B cell (primary cell): Measurements from ENCODE around the gene RBMS3. TPM values are rescaled to one million over a fixed set of nuclear protein-coding genes. Genes with fewer than 3 reads are reported as not detected.

Experiments
- ATAC-seq: fragments of 200-7000 bp; cut with Tn5 transposase; one replicate; pipeline ENCODE4 v1.10.0; 2021; ENCODE audit warnings: low read depth, mild to moderate bottlenecking, moderate number of reproducible peaks, moderate library complexity
- CTCF ChIA-PET: fragments of 350-600 bp; sonication (Branson Sonifier 250); formaldehyde crosslinking; loops from one replicate; lab custom pipeline; 2021; ENCODE audit warnings: antibody characterized with exemption, inconsistent platforms; lab: Charles Lee
- POLR2A ChIA-PET: fragments of 350-600 bp; sonication (Branson Sonifier 250); formaldehyde crosslinking; loops from one replicate; lab custom pipeline; 2021; ENCODE audit warnings: antibody characterized with exemption; lab: Charles Lee
- DNase-seq: peaks from one replicate; pipeline ENCODE4 v3.0.0; 2013
- H2AFZ ChIP-seq: 2 replicates; pipeline ENCODE4 v1.6.1; 2012; ENCODE audit warnings: mild to moderate bottlenecking, low read depth, low read length; ENCODE audit not compliant: insufficient read depth, poor library complexity, severe bottlenecking
- H3K27ac ChIP-seq, 2 donors: 1 replicate in 1 of 2; 2 replicates in 1 of 2; pipeline ENCODE4 v1.5.1; 2012 to 2013; ENCODE audit warnings: low read length in 2 of 2, mild to moderate bottlenecking in 2 of 2, moderate library complexity in 1 of 2
- H3K27me3 ChIP-seq, 4 experiments: fragments of 200-600 bp in 1 of 4; sonication (generic) in 1 of 4; replicated peaks in 1 of 4; 1 replicate in 2 of 4; 2 replicates in 2 of 4; pipeline versions ENCODE4 v1.6.1 to v1.7.0; 2013 to 2016; ENCODE audit warnings: low read length in 3 of 4, mild to moderate bottlenecking in 2 of 4, mixed read lengths in 1 of 4, moderate library complexity in 1 of 4; ENCODE audit not compliant: insufficient read depth in 4 of 4, control insufficient read depth in 3 of 4; ENCODE audit errors: control extremely low read depth in 1 of 4
- H3K36me3 ChIP-seq, 2 experiments: replicated peaks in 1 of 2; 1 replicate in 1 of 2; 2 replicates in 1 of 2; pipeline versions ENCODE4 v1.6.1 to v1.7.1; 2013; ENCODE audit warnings: low read length in 1 of 2; ENCODE audit not compliant: insufficient read depth in 2 of 2, control insufficient read depth in 1 of 2; ENCODE audit errors: control extremely low read depth in 1 of 2, extremely low read depth in 1 of 2
- H3K4me1 ChIP-seq, 2 donors: fragments of 200-600 bp in 1 of 2; sonication (generic) in 1 of 2; 1 replicate in 1 of 2; 2 replicates in 1 of 2; pipeline versions ENCODE4 v1.5.1 to v1.6.1; 2013 to 2017; ENCODE audit warnings: low read length in 2 of 2; ENCODE audit not compliant: control insufficient read depth in 2 of 2, insufficient read depth in 2 of 2
- H3K4me2 ChIP-seq: replicated peaks from 2 replicates; pipeline ENCODE3; 2012; ENCODE audit warnings: mild to moderate bottlenecking, low read depth, low read length; ENCODE audit not compliant: poor library complexity, severe bottlenecking
- H3K4me3 ChIP-seq, 5 experiments: fragments of 200-600 bp in 1 of 5; sonication (generic) in 1 of 5; 1 replicate in 3 of 5; 2 replicates in 2 of 5; pipeline versions ENCODE4 v1.5.1 to v1.7.0; 2011 to 2016; ENCODE audit warnings: low read length in 4 of 5, mild to moderate bottlenecking in 4 of 5, low read depth in 2 of 5, control low read depth in 1 of 5, moderate library complexity in 1 of 5; ENCODE audit not compliant: insufficient read depth in 1 of 5; ENCODE audit errors: control extremely low read depth in 1 of 5, extremely low read depth in 1 of 5
- H3K79me2 ChIP-seq: fragments of 200-600 bp; sonication (generic); one replicate; pipeline ENCODE4 v1.6.0; 2016; ENCODE audit warnings: low read length; ENCODE audit not compliant: control insufficient read depth, insufficient read depth
- H3K9ac ChIP-seq: fragments of 200-600 bp; sonication (generic); 2 replicates; pipeline ENCODE4 v1.6.1; 2017; ENCODE audit warnings: mild to moderate bottlenecking, low read length, moderate library complexity
- H3K9me3 ChIP-seq, 3 donors: one replicate each; pipeline versions ENCODE4 v1.6.1 to v1.7.1; 2013; ENCODE audit warnings: low read length in 2 of 3; ENCODE audit not compliant: control insufficient read depth in 2 of 3, insufficient read depth in 1 of 3; ENCODE audit errors: control extremely low read depth in 1 of 3
- H4K20me1 ChIP-seq: 2 replicates; pipeline ENCODE4 v1.6.0; 2012; ENCODE audit warnings: mild to moderate bottlenecking, low read length; ENCODE audit not compliant: insufficient read depth, control insufficient read depth, poor library complexity, severe bottlenecking
- H3K27ac Mint-ChIP-seq: one replicate; pipeline ENCODE4 v1.8.0; 2021; ENCODE audit warnings: mixed read lengths
- H3K27me3 Mint-ChIP-seq: one replicate; pipeline ENCODE4 v1.8.0; 2021; ENCODE audit warnings: mixed read lengths
- H3K4me1 Mint-ChIP-seq: one replicate; pipeline ENCODE4 v1.8.0; 2021; ENCODE audit warnings: mixed read lengths
- H3K4me3 Mint-ChIP-seq: one replicate; pipeline ENCODE4 v1.8.0; 2021; ENCODE audit warnings: mixed read lengths
- H3K9me3 Mint-ChIP-seq: one replicate; pipeline ENCODE4 v1.8.0; 2022; ENCODE audit warnings: mixed read lengths; ENCODE audit not compliant: insufficient read depth
- CTCF ChIP-seq: fragments of 200-600 bp; IDR thresholded peaks from one replicate; pipeline ENCODE4 v1.8.0; 2022; ENCODE audit warnings: antibody characterized with exemption, mild to moderate bottlenecking
- EZH2 ChIP-seq: IDR thresholded peaks from 2 replicates; pipeline ENCODE4 v1.6.1; 2012; ENCODE audit warnings: borderline replicate concordance, low read depth, mild to moderate bottlenecking, moderate library complexity, low read length; ENCODE audit not compliant: insufficient read depth, poor library complexity, severe bottlenecking
- WGBS: methylation state at CpG from one replicate; pipeline ENCODE4 v1.1.5; 2013; ENCODE audit warnings: missing lambda C conversion rate; ENCODE audit not compliant: insufficient coverage; 5-methylcytosine and 5-hydroxymethylcytosine counted together
- intact Hi-C: fragments of 100-400 bp; cut with micrococcal nuclease; formaldehyde crosslinking; loops from one replicate; pipeline ENCODE4 v1.10.0; 2022
- polyA plus RNA-seq: library from polyadenylated mRNA; depleted of rRNA; stranded (reverse); fragments of >200 nt; gene quantifications from 2 replicates; pipeline ENCODE4 v1.2.3, GENCODE V29; 2012
- total RNA-seq, 2 donors: library from RNA; stranded (reverse); fragments of 120-200 nt in 1 of 2; gene quantifications; 1 replicate in 1 of 2; 2 replicates in 1 of 2; pipeline versions ENCODE4 v1.2.3 to v1.2.4, GENCODE V29; 2013 to 2022

RBMS3 gene
- total and polyA plus RNA-seq, 2 donors (not counting 1 experiment from before 2014, with no cell fraction given): not detected

DNA sequence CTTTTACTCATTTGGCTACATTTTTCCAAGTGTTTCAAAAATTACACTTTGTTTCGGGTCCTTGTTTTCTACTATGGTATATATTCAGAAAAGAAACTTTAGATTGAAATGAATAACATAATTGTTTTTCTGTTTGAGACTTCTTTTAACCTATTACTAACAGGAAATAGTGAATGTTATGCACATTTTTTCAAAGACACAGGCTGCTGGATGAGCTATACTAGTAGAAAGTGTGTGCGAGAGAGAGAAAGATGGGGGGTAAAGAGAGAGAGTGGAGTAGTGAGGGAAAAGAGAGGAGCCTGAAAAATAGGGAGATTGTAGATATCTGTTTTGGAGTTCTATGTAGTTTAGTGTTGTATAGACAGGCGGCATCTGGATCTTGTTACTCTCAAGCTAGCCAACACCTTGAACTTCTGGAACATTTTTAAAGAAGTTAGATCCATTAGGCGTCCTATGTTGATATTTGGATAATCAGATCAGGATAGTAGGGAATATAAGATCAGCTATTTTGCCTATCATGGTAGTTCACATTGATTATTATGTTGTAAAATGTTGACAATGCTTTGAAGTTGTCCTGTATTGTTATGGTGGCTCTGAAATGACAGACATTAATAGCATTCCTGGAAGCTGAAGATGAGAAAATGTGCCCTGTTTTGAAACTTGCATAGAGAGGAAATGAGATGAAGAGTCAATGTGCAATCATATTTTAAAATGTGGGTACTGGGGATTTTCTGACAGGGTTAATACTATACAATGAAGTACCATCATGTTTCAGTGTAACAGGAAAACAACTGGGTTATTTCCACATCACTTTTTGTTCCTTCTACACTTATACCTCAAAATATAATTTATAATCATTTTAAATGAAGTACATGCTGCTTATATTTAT lies 2.6 kb downstream of the RBMS3 start:
- CTCF ChIA-PET: no interaction called here
- Histone ChIP-seq H3K4me1 (peaks cover 11 to 20% of the 10 kb centered on the region in 2 donors), H2AFZ (no peak overlapping the region), H3K27me3 (peaks cover 0 to 3% (median 0%) of the 10 kb centered on the region in 4 experiments), H3K9me3 (no peaks in the 10 kb centered on the region), H4K20me1 (no peaks in the 10 kb centered on the region), H3K36me3 (no peaks in the 10 kb centered on the region), H3K9ac (no peak overlapping the region), H3K4me3 (no peak overlapping the region), H3K4me2 (no peak overlapping the region), H3K79me2 (no peaks in the 10 kb centered on the region), H3K27ac (no peak overlapping the region)
- 83% methylated on average over 2 of the region's 4 CpGs for WGBS
- no peak overlapping the region for H3K27ac Mint-ChIP-seq
- DNase-seq (no peak), ATAC-seq (no peak)
- TF ChIP-seq CTCF (no peak), EZH2 (no peak)
- intact Hi-C loops: no loop called here
- H3K4me3 Mint-ChIP-seq: no peak overlapping the region
- no peaks in the 10 kb centered on the region for H3K9me3 Mint-ChIP-seq
- peaks cover 26% of the 10 kb centered on the region for H3K4me1 Mint-ChIP-seq
- H3K27me3 Mint-ChIP-seq: peaks cover 28% of the 10 kb centered on the region
- POLR2A ChIA-PET: no interaction called here

DNA sequence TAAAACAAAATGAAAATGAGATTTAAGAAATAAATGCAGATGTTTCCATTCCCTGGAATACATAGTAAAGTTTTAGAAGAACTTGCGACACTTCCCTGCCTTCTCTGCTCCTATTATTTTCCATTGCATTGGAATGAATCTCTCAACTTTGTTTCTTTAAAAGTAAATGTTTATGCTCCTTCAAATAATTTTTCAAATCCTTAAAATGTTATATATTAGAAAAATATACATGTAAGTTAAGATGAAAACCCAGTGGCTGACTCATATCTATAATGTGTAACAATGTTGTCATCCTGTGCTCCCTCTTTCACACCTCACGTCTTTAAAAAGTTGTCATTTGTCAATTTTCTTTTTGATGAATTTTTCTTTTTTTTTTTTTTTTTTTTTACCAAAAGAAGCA lies 3.6 kb downstream of the RBMS3 start:
- no peak overlapping the region for H3K4me2 ChIP-seq
- no peak overlapping the region for H2AFZ ChIP-seq
- Mint-ChIP-seq H3K27me3 (peaks cover 28% of the 10 kb centered on the region), H3K27ac (no peak overlapping the region), H3K9me3 (no peaks in the 10 kb centered on the region), H3K4me1 (peaks cover 26% of the 10 kb centered on the region), H3K4me3 (no peak overlapping the region)
- no peak overlapping the region for H3K9ac ChIP-seq
- TF ChIP-seq CTCF (no peak), EZH2 (no peak)
- no peaks in the 10 kb centered on the region for H3K79me2 ChIP-seq
- no peaks in the 10 kb centered on the region for H3K9me3 ChIP-seq
- no peaks in the 10 kb centered on the region for H4K20me1 ChIP-seq
- peaks cover 11 to 20% of the 10 kb centered on the region in 2 donors for H3K4me1 ChIP-seq
- CTCF ChIA-PET: no interaction called here
- intact Hi-C loops: no loop called here
- no peak overlapping the region for H3K27ac ChIP-seq
- ATAC-seq (no peak), DNase-seq (no peak)
- POLR2A ChIA-PET: no interaction called here
- H3K27me3 ChIP-seq: peaks cover 0 to 3% (median 0%) of the 10 kb centered on the region in 4 experiments
- WGBS: no CpG with 5 or more reads among the region's 2 CpGs
- H3K4me3 ChIP-seq: no peak overlapping the region
- no peaks in the 10 kb centered on the region for H3K36me3 ChIP-seq
